Measurements from ENCODE around the gene TMA16.

DNA sequence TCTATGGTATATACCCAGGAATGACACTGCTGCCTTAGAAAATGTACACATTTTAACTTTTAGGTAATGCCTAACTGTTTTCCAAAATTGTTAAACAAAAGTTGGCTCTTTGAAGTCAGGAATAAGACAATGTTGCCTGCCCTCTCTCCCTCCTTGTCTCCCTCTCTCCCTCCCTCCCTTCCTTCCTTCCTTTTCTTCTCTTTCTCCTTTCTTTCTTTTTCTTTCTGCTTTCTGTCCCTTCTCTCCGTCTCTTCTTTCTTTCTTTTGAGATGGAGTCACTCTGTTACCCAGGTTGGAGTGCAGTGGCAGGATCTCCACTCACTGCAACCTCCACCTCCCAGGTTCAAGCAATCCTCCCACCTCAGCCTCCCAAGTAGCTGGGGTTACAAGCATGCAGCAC, 4.6 kb upstream of the TMA16 start:
- no peak for TF ChIP-seq EZH2 (IDR thresholded peaks at IDR 0.05; ENCODE audit: low read length, missing control alignments)
- TF ChIP-seq, protein P1, sequence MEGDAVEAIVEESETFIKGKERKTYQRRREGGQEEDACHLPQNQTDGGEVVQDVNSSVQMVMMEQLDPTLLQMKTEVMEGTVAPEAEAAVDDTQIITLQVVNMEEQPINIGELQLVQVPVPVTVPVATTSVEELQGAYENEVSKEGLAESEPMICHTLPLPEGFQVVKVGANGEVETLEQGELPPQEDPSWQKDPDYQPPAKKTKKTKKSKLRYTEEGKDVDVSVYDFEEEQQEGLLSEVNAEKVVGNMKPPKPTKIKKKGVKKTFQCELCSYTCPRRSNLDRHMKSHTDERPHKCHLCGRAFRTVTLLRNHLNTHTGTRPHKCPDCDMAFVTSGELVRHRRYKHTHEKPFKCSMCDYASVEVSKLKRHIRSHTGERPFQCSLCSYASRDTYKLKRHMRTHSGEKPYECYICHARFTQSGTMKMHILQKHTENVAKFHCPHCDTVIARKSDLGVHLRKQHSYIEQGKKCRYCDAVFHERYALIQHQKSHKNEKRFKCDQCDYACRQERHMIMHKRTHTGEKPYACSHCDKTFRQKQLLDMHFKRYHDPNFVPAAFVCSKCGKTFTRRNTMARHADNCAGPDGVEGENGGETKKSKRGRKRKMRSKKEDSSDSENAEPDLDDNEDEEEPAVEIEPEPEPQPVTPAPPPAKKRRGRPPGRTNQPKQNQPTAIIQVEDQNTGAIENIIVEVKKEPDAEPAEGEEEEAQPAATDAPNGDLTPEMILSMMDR (conservative IDR thresholded peaks at IDR 0.05 in 1 of 2, IDR thresholded peaks at IDR 0.05 in 1 of 2; ENCODE audit: low read depth in 1 of 2, low read length in 2 of 2): no peak
